NCI-H187 treated with DMSO at 0.1 percent for 48 hours (cell line): ENCODE data around the gene ZNF692.
A peak's percentile ranks its signal among the peaks of the same experiment; 100 is the strongest.
"Not testable (repeated sequence)": the region's sequence is repeated elsewhere in the genome, so short reads cannot be mapped to it uniquely, and the experiment has no call there.

Source experiments
- DNase-seq: peaks from one replicate; lab custom pipeline; 2025; lab: John Stamatoyannopoulos, UW

Gene ZNF692

GRCh38 chr1:248849152-248849551, 9.7 kb downstream of the ZNF692 start:
- DNase-seq: no peak

GRCh38 chr1:248848602-248849001, 10.3 kb downstream of the ZNF692 start:
- DNase-seq: no peak

GRCh38 chr1:248847956-248848561, 10.8 kb downstream of the ZNF692 start:
- DNase-seq: no peak

- DNase-seq: no peak
These were observed 11.5 kb downstream of the ZNF692 start for GRCh38 chr1:248847181-248847955.

- DNase-seq: no peak
These were observed 14.4 kb downstream of the ZNF692 start for GRCh38 chr1:248844526-248844925.

GRCh38 chr1:248843687-248844086, 15.2 kb downstream of the ZNF692 start:
- DNase-seq: no peak

GRCh38 chr1:248842781-248843331, 16.0 kb downstream of the ZNF692 start:
- DNase-seq: no peak

GRCh38 chr1:248841702-248842395, 17.0 kb downstream of the ZNF692 start:
- no peak for DNase-seq

- DNase-seq: no peak
These were observed 17.9 kb downstream of the ZNF692 start for GRCh38 chr1:248840946-248841345.

GRCh38 chr1:248839168-248839555, 19.7 kb downstream of the ZNF692 start:
- no peak for DNase-seq

- no peak for DNase-seq
These were observed 20.3 kb downstream of the ZNF692 start for GRCh38 chr1:248838357-248839167.

GRCh38 chr1:248837781-248838356, 21.0 kb downstream of the ZNF692 start, which contains the start of gene ZNF672:
Gene ZNF672, plus strand, starts transcription at chr1:248838224. Its CDS starts 9,051 bp downstream, at chr1:248847275.
- DNase-seq: peak; percentile 59

GRCh38 chr1:248837045-248837780, 21.7 kb downstream of the ZNF692 start:
- DNase-seq: no peak

GRCh38 chr1:248834343-248834940, 24.4 kb downstream of the ZNF692 start:
- no peak for DNase-seq

- no peak for DNase-seq
These were observed 27.0 kb downstream of the ZNF692 start for GRCh38 chr1:248831842-248832241.

GRCh38 chr1:248830718-248831017, 28.2 kb downstream of the ZNF692 start:
- not testable (repeated sequence) for DNase-seq

GRCh38 chr1:248828845-248829244, 30.0 kb downstream of the ZNF692 start:
- DNase-seq: no peak

- peak; percentile 85 for DNase-seq
These were observed 32.8 kb downstream of the ZNF692 start, which contains the start of gene SH3BP5L for GRCh38 chr1:248825909-248826760. Gene SH3BP5L, minus strand, starts transcription at chr1:248825915. Its CDS starts 980 bp downstream, at chr1:248824935.

GRCh38 chr1:248825573-248825908, 33.3 kb downstream of the ZNF692 start:
- no peak for DNase-seq

GRCh38 chr1:248825136-248825535, 33.7 kb downstream of the ZNF692 start:
- no peak for DNase-seq
